EH (cell line): ENCODE measurements around the gene UGGT2.
"Not testable (repeated sequence)": the region's sequence is repeated elsewhere in the genome, so short reads cannot be mapped to it uniquely, and the experiment has no call there.

Experiments used
- DNase-seq: peaks from one replicate; pipeline ENCODE4 v3.0.0-alpha.2; 2015; ENCODE audit warnings: low read depth

UGGT2 gene

GRCh38 chr13:96046449-96047126 lies 6.6 kb downstream of the UGGT2 start:
- not testable (repeated sequence) for DNase-seq

GRCh38 chr13:96044238-96044637 lies 9.0 kb downstream of the UGGT2 start:
- no peak for DNase-seq

GRCh38 chr13:96041326-96042110 lies 11.7 kb downstream of the UGGT2 start:
- DNase-seq, result no peak

DNA sequence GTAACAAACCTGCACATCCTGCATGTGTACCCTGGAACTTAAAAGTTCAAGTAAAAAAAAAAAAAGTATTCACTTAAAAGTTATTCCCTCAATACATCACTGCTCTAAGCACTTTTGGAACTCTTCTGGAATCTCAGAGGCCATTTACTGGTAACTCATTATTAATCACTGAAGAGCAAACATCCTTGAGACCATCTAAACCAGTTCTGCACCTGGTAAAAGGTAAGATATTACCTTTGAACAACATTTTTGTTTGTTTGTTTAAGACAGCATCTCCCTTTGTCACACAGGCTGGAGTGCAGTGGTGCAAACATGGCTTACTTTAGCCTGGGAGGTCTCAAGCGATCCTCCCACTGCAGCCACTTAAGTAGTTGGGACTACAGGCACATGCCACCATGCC lies 16.7 kb downstream of the UGGT2 start:
- no peak for DNase-seq

- DNase-seq, result no peak
These were observed 18.5 kb downstream of the UGGT2 start for GRCh38 chr13:96034662-96035061.

DNA sequence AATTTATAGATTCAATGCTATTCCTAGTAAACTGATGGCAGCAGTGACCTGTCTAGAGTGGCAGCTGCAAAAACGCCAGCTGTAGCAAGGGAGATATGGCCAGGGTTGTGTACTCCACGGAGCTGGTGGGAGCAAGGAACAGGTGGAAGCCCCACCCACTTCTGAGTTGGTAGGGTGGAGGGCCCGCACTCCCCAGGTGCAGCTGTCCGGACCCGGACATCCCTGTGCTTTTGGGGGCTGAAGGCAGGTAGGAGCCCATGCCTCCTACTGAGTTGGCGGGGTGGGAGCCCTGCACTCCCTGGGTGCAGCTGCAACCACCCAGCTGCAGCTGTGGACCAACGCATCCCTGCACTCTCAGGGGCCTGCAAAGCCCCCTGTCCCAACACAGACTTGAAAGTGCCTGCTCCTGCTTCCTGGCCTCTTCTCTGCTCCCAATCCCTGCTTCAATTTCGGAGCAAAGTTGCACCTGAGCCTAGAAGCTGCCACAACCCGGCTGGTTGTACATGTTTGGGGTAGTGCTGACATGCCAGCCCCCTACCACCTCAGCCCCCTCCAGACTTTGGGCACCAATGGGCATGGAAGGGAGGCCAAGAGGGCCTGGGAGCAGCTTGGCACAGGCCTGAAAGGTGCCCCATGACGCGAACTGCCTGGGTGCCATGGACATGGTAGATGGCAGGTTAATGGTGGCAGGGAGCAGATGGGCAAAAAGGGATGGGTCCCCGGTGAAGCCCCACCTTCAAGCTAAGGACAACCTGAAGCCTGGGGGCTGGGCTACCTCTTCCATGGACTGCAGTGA lies 19.8 kb downstream of the UGGT2 start:
- no peak for DNase-seq

DNA sequence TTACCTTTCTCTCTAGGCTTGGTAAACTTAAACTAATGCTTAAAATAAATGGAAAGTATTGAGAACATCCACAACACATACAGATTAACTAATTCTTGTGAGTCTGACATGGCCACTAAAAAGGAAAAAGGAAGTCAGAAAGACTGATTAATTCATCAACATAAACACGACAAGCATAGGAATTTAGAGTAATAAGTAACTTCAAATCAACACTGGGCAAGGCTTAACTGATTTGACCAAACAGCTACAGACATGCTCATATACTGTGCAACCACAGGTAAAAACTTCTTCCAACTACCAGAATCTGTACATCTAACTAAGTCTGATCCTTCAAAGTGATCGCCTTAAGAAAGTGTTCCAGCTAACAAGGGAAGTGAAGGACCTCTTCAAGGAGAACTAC lies 20.5 kb downstream of the UGGT2 start:
- no peak for DNase-seq

- DNase-seq, result no peak
These were observed 24.2 kb downstream of the UGGT2 start for GRCh38 chr13:96029002-96029401.

- no peak for DNase-seq
These were observed 25.7 kb downstream of the UGGT2 start for GRCh38 chr13:96027496-96027895.

DNA sequence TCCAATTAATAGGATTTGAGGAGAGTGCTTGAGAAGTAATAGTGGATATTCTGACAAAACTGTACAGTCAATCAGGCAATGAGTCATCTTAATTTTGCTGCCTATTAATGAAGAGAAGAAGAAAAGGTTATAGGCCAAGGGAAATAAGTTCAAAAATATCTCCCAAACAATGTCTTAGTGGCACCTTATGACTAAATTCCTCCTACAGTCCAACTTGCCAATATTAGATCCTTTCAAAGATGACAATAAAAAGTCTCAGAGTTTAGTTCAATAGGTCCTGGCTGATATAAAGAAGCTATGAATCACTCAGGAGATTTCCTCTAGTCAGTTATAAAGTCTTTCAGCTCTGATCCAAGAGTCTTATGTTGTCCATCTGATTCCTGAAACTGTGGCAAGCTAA lies 27.9 kb downstream of the UGGT2 start:
- DNase-seq, result peak; percentile 56

DNA sequence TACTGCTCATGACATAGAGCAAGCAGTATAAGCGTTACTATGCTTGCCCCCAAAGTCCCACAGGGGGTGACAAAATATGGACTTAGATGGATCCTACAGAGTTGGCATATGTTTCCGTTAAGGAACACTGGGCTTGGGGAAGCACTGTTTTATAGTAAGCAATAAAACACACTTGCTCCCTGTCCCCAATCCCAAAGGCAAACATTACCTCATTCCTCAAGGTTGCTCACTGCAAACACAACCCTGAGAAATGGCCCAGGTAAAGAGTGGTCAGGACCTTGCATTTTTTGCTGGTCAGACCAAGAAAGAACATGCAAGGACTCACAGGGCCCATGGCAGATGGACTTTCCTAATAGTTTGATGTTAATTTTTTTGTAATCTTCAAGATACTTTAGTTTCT lies 32.3 kb downstream of the UGGT2 start:
- DNase-seq, result no peak

DNA sequence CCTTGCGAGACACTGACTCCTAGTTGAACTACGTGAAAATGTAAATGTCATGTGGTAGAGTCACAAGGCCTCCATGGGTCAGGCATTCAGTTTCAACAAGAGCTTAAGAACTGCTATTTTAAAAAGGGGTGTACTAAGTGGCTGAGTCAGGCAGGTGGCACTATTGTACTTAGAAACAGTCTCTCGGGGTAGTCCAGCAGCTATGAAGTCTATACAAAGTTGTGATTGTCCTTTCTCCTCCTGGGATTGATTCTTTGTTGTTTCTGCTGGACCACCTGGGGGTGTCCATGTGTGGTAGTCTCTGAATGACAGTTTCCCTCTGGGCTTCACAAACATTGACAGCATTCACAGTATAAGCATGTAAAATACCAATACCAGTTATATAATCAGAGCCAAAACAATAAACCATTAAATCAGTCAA lies 33.0 kb downstream of the UGGT2 start:
- peak; percentile 70 for DNase-seq

DNA sequence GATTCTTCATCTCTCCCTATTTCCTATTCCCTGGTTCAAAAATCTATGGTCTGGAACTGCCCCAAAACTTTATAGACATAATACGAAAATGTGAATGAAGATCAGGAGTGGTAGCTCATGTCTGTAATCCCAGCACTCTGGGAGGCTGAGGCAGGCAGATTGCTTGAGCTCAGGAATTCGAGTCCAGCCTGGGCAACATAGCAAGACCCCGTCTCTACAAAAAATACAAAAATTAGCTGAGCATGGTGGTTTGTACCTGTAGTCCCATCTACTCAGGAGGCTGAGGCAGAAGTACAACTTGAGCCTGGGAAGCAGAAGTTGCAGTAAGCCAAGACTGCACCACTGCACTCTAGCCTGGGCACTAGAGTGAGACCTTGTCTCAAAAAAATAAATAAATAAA lies 35.1 kb downstream of the UGGT2 start:
- DNase-seq, result no peak

GRCh38 chr13:96011291-96011872 lies 41.8 kb downstream of the UGGT2 start:
- peak; percentile 45 for DNase-seq

DNA sequence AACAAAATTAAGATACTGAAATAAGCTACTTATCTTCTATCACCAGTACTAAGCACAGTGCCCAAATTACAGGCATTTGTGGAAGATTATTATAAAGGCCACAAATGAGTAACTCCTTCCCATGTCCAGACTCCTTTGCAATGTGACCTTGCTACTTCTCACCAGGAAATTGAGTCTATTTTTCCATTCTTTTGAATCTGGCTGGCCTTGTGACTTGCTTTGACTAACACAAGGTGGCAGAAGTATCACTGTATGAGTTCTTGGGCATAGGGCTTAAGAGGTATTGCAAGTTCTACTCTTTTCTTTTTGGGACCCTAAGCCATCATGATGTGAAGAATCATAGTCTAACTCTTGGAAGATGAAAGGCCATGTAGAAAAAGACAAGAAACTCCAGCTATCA lies 49.9 kb downstream of the UGGT2 start:
- DNase-seq, result peak; percentile 15

- no peak for DNase-seq
These were observed 50.7 kb downstream of the UGGT2 start for GRCh38 chr13:96002322-96003131.

DNA sequence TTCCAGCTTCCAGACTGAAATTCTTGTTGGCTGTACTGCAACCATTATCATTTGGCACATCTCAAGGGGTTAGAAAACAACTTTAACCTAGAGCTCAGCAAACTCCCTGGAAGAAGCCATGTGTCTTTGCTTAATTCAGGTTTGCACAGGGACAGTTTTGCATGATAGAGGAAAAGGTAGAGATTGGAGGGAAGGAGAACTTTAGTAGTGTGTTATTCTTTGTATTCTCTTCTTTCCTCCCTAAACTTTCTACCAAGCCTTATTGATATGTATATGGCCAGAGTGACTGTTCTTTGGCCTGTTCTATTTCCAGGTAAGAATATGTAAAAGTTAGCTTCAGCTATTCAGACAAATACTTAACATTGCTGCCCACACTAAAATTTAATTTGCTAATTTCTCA lies 53.1 kb downstream of the UGGT2 start:
- no peak for DNase-seq

- no peak for DNase-seq
These were observed 65.4 kb downstream of the UGGT2 start for GRCh38 chr13:95987841-95988240.

GRCh38 chr13:95982144-95982543 lies 71.1 kb downstream of the UGGT2 start:
- no peak for DNase-seq

DNA sequence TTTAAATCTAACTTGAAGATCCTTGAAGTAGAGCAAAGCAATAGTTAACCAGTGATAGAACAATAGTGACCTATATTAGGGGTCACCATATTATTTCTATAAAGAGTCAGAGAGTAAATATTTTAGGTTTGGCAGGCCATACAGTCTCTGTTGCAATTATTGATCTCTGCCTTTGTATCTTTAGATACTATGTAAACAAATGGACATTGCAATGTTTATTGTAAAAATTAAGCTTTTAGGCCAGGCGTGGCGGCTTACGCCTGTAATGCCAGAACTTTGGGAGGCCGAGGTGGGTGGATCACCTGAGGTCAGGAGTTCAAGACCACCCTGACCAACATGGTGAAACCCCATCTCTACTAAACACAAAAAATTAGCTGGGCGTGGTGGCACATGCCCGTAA lies 80.5 kb downstream of the UGGT2 start:
- DNase-seq, result not testable (repeated sequence)

DNA sequence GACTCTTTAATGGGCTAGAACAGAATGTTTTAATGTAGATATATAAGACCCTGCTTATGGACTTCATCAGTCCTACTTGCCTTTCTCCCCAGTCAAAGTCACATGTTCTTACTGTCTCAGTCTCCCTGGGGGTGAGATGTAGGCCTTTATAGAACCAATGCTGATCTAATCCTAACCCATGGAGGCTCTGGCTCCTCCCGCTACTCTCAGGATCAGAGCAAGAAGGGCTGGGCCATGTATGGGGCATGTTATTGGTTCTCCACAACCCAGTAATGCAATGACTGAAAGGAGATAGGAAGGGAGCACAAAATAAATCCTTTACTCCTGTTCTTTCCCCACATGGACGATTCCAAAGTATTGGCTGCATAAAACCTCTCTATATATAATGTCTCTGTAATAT lies 82.3 kb downstream of the UGGT2 start:
- DNase-seq, result no peak

- DNase-seq, result no peak
These were observed 84.3 kb downstream of the UGGT2 start for GRCh38 chr13:95968906-95969305.
